HG02852 (cell line): ENCODE measurements around the gene KRTCAP2.
"Not testable (repeated sequence)": the region's sequence is repeated elsewhere in the genome, so short reads cannot be mapped to it uniquely, and the experiment has no call there.

Source experiments
- ATAC-seq: cut with Tn5 transposase; IDR thresholded peaks from one replicate; pipeline ENCODE4 v1.9.1; 2021; ENCODE audit warnings: mild to moderate bottlenecking, moderate library complexity; ENCODE audit not compliant: unreplicated experiment

The KRTCAP2 gene

GRCh38 chr1:155200920-155201319 lies 27.8 kb upstream of the KRTCAP2 start:
- no peak for ATAC-seq

GRCh38 chr1:155199792-155200191 lies 26.7 kb upstream of the KRTCAP2 start:
- no peak for ATAC-seq

- no peak for ATAC-seq
Measured at GRCh38 chr1:155198547-155198906, 25.4 kb upstream of the KRTCAP2 start.

- ATAC-seq: no peak
Measured at GRCh38 chr1:155197901-155198546, 24.9 kb upstream of the KRTCAP2 start.

- no peak for ATAC-seq
Measured at GRCh38 chr1:155196893-155197638, 24.0 kb upstream of the KRTCAP2 start.

GRCh38 chr1:155196103-155196892 lies 23.2 kb upstream of the KRTCAP2 start:
- ATAC-seq: no peak

- no peak for ATAC-seq
Measured at GRCh38 chr1:155195201-155196102, 22.3 kb upstream of the KRTCAP2 start.

- ATAC-seq: not testable (repeated sequence)
Measured at GRCh38 chr1:155193991-155194240, 20.8 kb upstream of the KRTCAP2 start.

GRCh38 chr1:155193275-155193990 lies 20.3 kb upstream of the KRTCAP2 start:
- ATAC-seq: no peak

- ATAC-seq: no peak
Measured at GRCh38 chr1:155192346-155193274, 19.5 kb upstream of the KRTCAP2 start.

- no peak for ATAC-seq
Measured at GRCh38 chr1:155191904-155192303, 18.8 kb upstream of the KRTCAP2 start.

- ATAC-seq: not testable (repeated sequence)
Measured at GRCh38 chr1:155189926-155190325, 16.8 kb upstream of the KRTCAP2 start.

GRCh38 chr1:155188268-155188667 lies 15.2 kb upstream of the KRTCAP2 start:
- no peak for ATAC-seq

GRCh38 chr1:155187456-155187891 lies 14.4 kb upstream of the KRTCAP2 start:
- ATAC-seq: no peak

GRCh38 chr1:155186794-155187455 lies 13.8 kb upstream of the KRTCAP2 start:
- ATAC-seq: no peak

- ATAC-seq: no peak
Measured at GRCh38 chr1:155186067-155186793, 13.1 kb upstream of the KRTCAP2 start.

GRCh38 chr1:155185783-155186066 lies 12.6 kb upstream of the KRTCAP2 start:
- ATAC-seq: no peak
